H1 (cell line): ENCODE data around the gene FGD6. TPM values are rescaled to one million over a fixed set of nuclear protein-coding genes. Genes with fewer than 3 reads are reported as not detected.

ENCODE experiments used
- CTCF ChIA-PET: fragments of 300-600 bp; sonication (Branson Sonifier 250); formaldehyde crosslinking; loops from one replicate; lab custom pipeline; 2021; ENCODE audit not compliant: partially characterized antibody; lab: Charles Lee
- POLR2A ChIA-PET: fragments of 300-600 bp; sonication (Branson Sonifier 250); formaldehyde crosslinking; loops from one replicate; lab custom pipeline; 2021; ENCODE audit warnings: inconsistent platforms; ENCODE audit not compliant: partially characterized antibody; lab: Charles Lee
- DNase-seq, 2 experiments: peaks; one replicate each; pipeline versions ENCODE4 v3.0.0 to v3.0.0-alpha.2; 2010 to 2022; ENCODE audit warnings: low spot score in 2 of 2, low read depth in 1 of 2, mixed read lengths in 1 of 2
- FAIRE-seq: peaks from 2 replicates; lab custom pipeline; 2011; peaks lifted over from hg19 to GRCh38; lab: Jason Lieb, UNC
- H2AFZ ChIP-seq: 2 replicates; pipeline ENCODE4 v1.8.1; 2012; ENCODE audit warnings: low read length, inconsistent platforms
- H2AK5ac ChIP-seq: 2 replicates; pipeline ENCODE4 v1.6.1; 2013; ENCODE audit warnings: low read depth, low read length
- H2BK120ac ChIP-seq: replicated peaks from 2 replicates; pipeline ENCODE3; 2013; ENCODE audit warnings: low read depth, low read length, inconsistent platforms
- H2BK12ac ChIP-seq: 2 replicates; pipeline ENCODE4 v1.6.1; 2013; ENCODE audit warnings: low read depth, low read length
- H2BK15ac ChIP-seq: 2 replicates; pipeline ENCODE4 v1.6.1; 2013; ENCODE audit warnings: low read length
- H2BK20ac ChIP-seq: 2 replicates; pipeline ENCODE4 v1.6.1; 2013; ENCODE audit warnings: low read length
- H2BK5ac ChIP-seq: 2 replicates; pipeline ENCODE4 v1.6.1; 2013; ENCODE audit warnings: low read depth, low read length
- H3K14ac ChIP-seq: 2 replicates; pipeline ENCODE4 v1.6.1; 2013; ENCODE audit warnings: inconsistent platforms; ENCODE audit not compliant: insufficient read length
- H3K18ac ChIP-seq: 2 replicates; pipeline ENCODE4 v1.6.1; 2013; ENCODE audit warnings: low read length; ENCODE audit errors: extremely low read depth
- H3K23ac ChIP-seq: 2 replicates; pipeline ENCODE4 v1.6.1; 2013; ENCODE audit warnings: inconsistent platforms; ENCODE audit not compliant: insufficient read length
- H3K23me2 ChIP-seq: 2 replicates; pipeline ENCODE4 v1.6.1; 2013; ENCODE audit warnings: low read depth, low read length
- H3K27ac ChIP-seq: 2 replicates; pipeline ENCODE4 v1.6.1; 2011; ENCODE audit warnings: low read depth, low read length, inconsistent platforms
- H3K27me3 ChIP-seq, 4 experiments: replicated peaks in 1 of 4; 1 replicate in 1 of 4; 2 replicates in 3 of 4; pipeline versions ENCODE4 v1.6.1 to v1.8.1; 2011 to 2013; ENCODE audit warnings: low read length in 3 of 4, mild to moderate bottlenecking in 3 of 4, inconsistent platforms in 2 of 4, mixed read lengths in 2 of 4, moderate library complexity in 1 of 4; ENCODE audit not compliant: control insufficient read depth in 3 of 4, insufficient read depth in 3 of 4; ENCODE audit errors: extremely low read depth in 1 of 4
- H3K36me3 ChIP-seq, 4 experiments: 2 replicates each; pipeline versions ENCODE4 v1.6.1 to v1.8.1; 2011 to 2013; ENCODE audit warnings: mild to moderate bottlenecking in 4 of 4, low read length in 3 of 4, moderate library complexity in 2 of 4, control low read depth in 1 of 4, inconsistent platforms in 1 of 4; ENCODE audit not compliant: insufficient read depth in 4 of 4, control insufficient read depth in 2 of 4
- H3K4ac ChIP-seq: replicated peaks from 2 replicates; pipeline ENCODE3; 2013; ENCODE audit warnings: low read length, low read depth, mixed read lengths, inconsistent platforms; ENCODE audit not compliant: insufficient read length
- H3K4me1 ChIP-seq, 4 experiments: replicated peaks in 1 of 4; 1 replicate in 1 of 4; 2 replicates in 3 of 4; pipeline versions ENCODE4 v1.6.1 to v1.8.1; 2011 to 2013; ENCODE audit warnings: low read length in 3 of 4, inconsistent platforms in 2 of 4, mixed read lengths in 1 of 4; ENCODE audit not compliant: insufficient read depth in 4 of 4, control insufficient read depth in 3 of 4
- H3K4me2 ChIP-seq, 2 experiments: 2 replicates each; pipeline versions ENCODE4 v1.6.1 to v1.8.1; 2011 to 2013; ENCODE audit warnings: low read depth in 2 of 2, low read length in 2 of 2, control low read depth in 1 of 2, inconsistent platforms in 1 of 2, mild to moderate bottlenecking in 1 of 2; ENCODE audit not compliant: insufficient read depth in 1 of 2
- H3K4me3 ChIP-seq, 4 experiments: fragments of 200-600, 300-600 bp in 1 of 4; sonication (generic), shearing (Covaris generic), sonication (Bioruptor Twin) in 1 of 4; 2 replicates each; pipeline versions ENCODE4 v1.5.1 to v1.8.1; 2011 to 2016; ENCODE audit warnings: low read length in 4 of 4, low read depth in 3 of 4, control low read depth in 2 of 4, inconsistent platforms in 2 of 4, mild to moderate bottlenecking in 2 of 4, mixed read lengths in 1 of 4, moderate library complexity in 1 of 4; ENCODE audit not compliant: insufficient read depth in 2 of 4; ENCODE audit errors: extremely low read depth in 1 of 4
- H3K56ac ChIP-seq: replicated peaks from 2 replicates; pipeline ENCODE3; 2013; ENCODE audit warnings: low read depth, mild to moderate bottlenecking, mixed read lengths, low read length, inconsistent platforms; ENCODE audit not compliant: insufficient read length
- H3K79me1 ChIP-seq: 2 replicates; pipeline ENCODE4 v1.6.1; 2013; ENCODE audit warnings: low read depth, low read length, control low read depth
- H3K79me2 ChIP-seq, 2 experiments: 2 replicates each; pipeline versions ENCODE4 v1.6.1 to v1.8.1; 2012 to 2013; ENCODE audit warnings: low read length in 2 of 2, mild to moderate bottlenecking in 2 of 2, inconsistent platforms in 1 of 2; ENCODE audit not compliant: insufficient read depth in 2 of 2, control insufficient read depth in 1 of 2
- H3K9ac ChIP-seq, 4 experiments: replicated peaks in 1 of 4; 1 replicate in 1 of 4; 2 replicates in 3 of 4; pipeline versions ENCODE4 v1.6.1 to v1.8.1; 2011 to 2013; ENCODE audit warnings: low read depth in 3 of 4, low read length in 3 of 4, control low read depth in 2 of 4, mild to moderate bottlenecking in 2 of 4, moderate library complexity in 2 of 4, inconsistent platforms in 1 of 4; ENCODE audit errors: extremely low read depth in 1 of 4
- H3K9me3 ChIP-seq, 2 experiments: 2 replicates each; pipeline versions ENCODE4 v1.6.1 to v1.8.1; 2012 to 2013; ENCODE audit warnings: mild to moderate bottlenecking in 2 of 2, moderate library complexity in 2 of 2, control low read depth in 1 of 2, inconsistent platforms in 1 of 2, low read depth in 1 of 2, low read length in 1 of 2, mixed read lengths in 1 of 2; ENCODE audit not compliant: insufficient read depth in 2 of 2
- H4K20me1 ChIP-seq, 2 experiments: replicated peaks in 1 of 2; 2 replicates each; pipeline versions ENCODE3 to v1.8.1; 2011 to 2013; ENCODE audit warnings: inconsistent platforms in 2 of 2, low read length in 2 of 2, mild to moderate bottlenecking in 1 of 2; ENCODE audit not compliant: insufficient read depth in 2 of 2, control insufficient read depth in 1 of 2
- H4K5ac ChIP-seq: 2 replicates; pipeline ENCODE4 v1.6.1; 2013; ENCODE audit warnings: low read length, low read depth, mixed read lengths, inconsistent platforms; ENCODE audit not compliant: insufficient read length
- H4K8ac ChIP-seq: 2 replicates; pipeline ENCODE4 v1.8.0; 2013; ENCODE audit warnings: mild to moderate bottlenecking, moderate library complexity, low read length, inconsistent platforms; ENCODE audit not compliant: insufficient read depth; ENCODE audit errors: extremely low read depth
- H4K91ac ChIP-seq: replicated peaks from 2 replicates; pipeline ENCODE3; 2013; ENCODE audit warnings: low read length, mixed read lengths, inconsistent platforms; ENCODE audit not compliant: insufficient read length
- ATF3 ChIP-seq: IDR thresholded peaks from 2 replicates; pipeline ENCODE4 v1.6.1; 2011; ENCODE audit warnings: low read depth, mild to moderate bottlenecking, low read length; ENCODE audit not compliant: insufficient read depth
- CHD1 ChIP-seq: IDR thresholded peaks from 2 replicates; pipeline ENCODE4 v1.6.1; 2012; ENCODE audit warnings: low read depth, low read length, improper control_type of control experiment
- CTBP2 ChIP-seq: IDR thresholded peaks from 2 replicates; pipeline ENCODE4 v1.7.0; 2011; ENCODE audit warnings: borderline replicate concordance, mild to moderate bottlenecking, moderate library complexity, mixed read lengths, low read length; ENCODE audit not compliant: insufficient read depth, insufficient read length
- EP300 ChIP-seq, 2 experiments: IDR thresholded peaks; 1 replicate in 1 of 2; 2 replicates in 1 of 2; pipeline ENCODE4 v1.6.1; 2011 to 2012; ENCODE audit warnings: low read depth in 2 of 2, low read length in 2 of 2, mild to moderate bottlenecking in 2 of 2, borderline replicate concordance in 1 of 2, inconsistent platforms in 1 of 2, moderate library complexity in 1 of 2
- GTF2F1 ChIP-seq: IDR thresholded peaks from 2 replicates; pipeline ENCODE4 v1.6.1; 2012; ENCODE audit warnings: low read depth, low read length, improper control_type of control experiment, borderline replicate concordance
- KDM1A ChIP-seq: fragments of 200-600, 300-600 bp; sonication (generic); IDR thresholded peaks from 2 replicates; pipeline ENCODE4 v1.7.1; 2016; ENCODE audit warnings: mild to moderate bottlenecking, low read length, borderline replicate concordance
- MAX ChIP-seq: IDR thresholded peaks from 2 replicates; pipeline ENCODE4 v1.6.1; 2012; ENCODE audit warnings: inconsistent platforms
- NANOG ChIP-seq: IDR thresholded peaks from 2 replicates; pipeline ENCODE4 v1.6.1; 2011; ENCODE audit warnings: low read length, low read depth, mild to moderate bottlenecking, inconsistent platforms; ENCODE audit not compliant: insufficient read depth, poor library complexity, severe bottlenecking
- SP2 ChIP-seq: IDR thresholded peaks from 2 replicates; pipeline ENCODE4 v1.6.1; 2012; ENCODE audit warnings: mild to moderate bottlenecking, low read length, inconsistent platforms
- TBP ChIP-seq: IDR thresholded peaks from 2 replicates; pipeline ENCODE4 v1.6.1; 2011; ENCODE audit warnings: low read depth, low read length, improper control_type of control experiment
- polyA plus RNA-seq, 7 experiments: library from polyadenylated mRNA; depleted of rRNA in 3 of 7; stranded (reverse) in 5 of 7; unstranded in 2 of 7; fragments of >200 nt in 5 of 7; fragments of 200-250 nt in 2 of 7; gene quantifications; 1 replicate in 5 of 7; 2 replicates in 1 of 7; 4 replicates in 1 of 7; pipeline versions ENCODE4 v1.2.1 to v1.2.3, GENCODE V29; 2011 to 2013; ENCODE audit warnings: missing spikeins in 2 of 7, mixed read lengths in 2 of 7
- total RNA-seq: library from RNA; stranded (reverse); fragmentation: NEBNext Ultra II Directional; extraction: Animal tissue kit (Norgen Biotek cat#: 25700); gene quantifications from 2 replicates; pipeline ENCODE4 v1.2.1, GENCODE V29; 2021
- TF ChIP-seq, protein P1 (sequence below): IDR thresholded peaks from 2 replicates; pipeline ENCODE4 v1.6.1; 2012; ENCODE audit warnings: low read length, inconsistent platforms

The FGD6 gene
- total and polyA plus RNA-seq, 2 of the 8 experiments (the other 6 are each of a cell fraction or from before 2014, with no cell fraction given) = 12.2 to 24.3 TPM

- Histone ChIP-seq H4K5ac (no peak overlapping the region), H2BK20ac (no peak overlapping the region), H3K18ac (no peak overlapping the region), H3K79me2 (peaks cover 0 to 72% of the 10 kb centered on the region in 2 experiments; a peak in 3 of 4 replicates), H3K79me1 (no peaks in the 10 kb centered on the region; the same call in 1 of the 2 replicates), H3K4me2 (no peak overlapping the region), H2BK15ac (no peak overlapping the region), H4K8ac (no peak overlapping the region), H4K20me1 (peaks cover 0 to 6% of the 10 kb centered on the region in 2 experiments), H3K9ac (no peak overlapping the region), H3K56ac (no peak overlapping the region), H3K23ac (no peak overlapping the region), H2BK5ac (no peak overlapping the region), H2AK5ac (no peak overlapping the region), H3K23me2 (no peaks in the 10 kb centered on the region), H3K27ac (no peak overlapping the region), H3K36me3 (peaks cover 0 to 13% (median 6%) of the 10 kb centered on the region in 4 experiments; a peak in 4 of 8 replicates), H2AFZ (no peak overlapping the region), H3K14ac (peak overlapping the region; percentile 42), H3K27me3 (no peaks in the 10 kb centered on the region), H4K91ac (no peak overlapping the region), H3K4me3 (no peak overlapping the region), H3K4ac (no peak overlapping the region), H3K4me1 (no peaks in the 10 kb centered on the region), H2BK120ac (no peak overlapping the region), H3K9me3 (peaks cover 0 to 13% of the 10 kb centered on the region in 2 experiments; a peak in 1 of 4 replicates), H2BK12ac (no peak overlapping the region)
- CTCF ChIA-PET = interaction anchor here (0.6 to 1.0 kb wide), 2 partner anchors 18 to 300 kb away, joined by 3 read pairs; no protein-coding TSS in a partner anchor
- TF ChIP-seq NANOG (no peak), ATF3 (no peak), KDM1A (no peak), GTF2F1 (no peak), SP2 (no peak), CTBP2 (no peak), EP300 (IDR thresholded peaks at IDR 0.05; ENCODE audit: borderline replicate concordance in 1 of 2, low read depth in 2 of 2, low read length in 2 of 2) (no peak), CHD1 (no peak), TBP (no peak), MAX (no peak)
- TF ChIP-seq, protein P1, sequence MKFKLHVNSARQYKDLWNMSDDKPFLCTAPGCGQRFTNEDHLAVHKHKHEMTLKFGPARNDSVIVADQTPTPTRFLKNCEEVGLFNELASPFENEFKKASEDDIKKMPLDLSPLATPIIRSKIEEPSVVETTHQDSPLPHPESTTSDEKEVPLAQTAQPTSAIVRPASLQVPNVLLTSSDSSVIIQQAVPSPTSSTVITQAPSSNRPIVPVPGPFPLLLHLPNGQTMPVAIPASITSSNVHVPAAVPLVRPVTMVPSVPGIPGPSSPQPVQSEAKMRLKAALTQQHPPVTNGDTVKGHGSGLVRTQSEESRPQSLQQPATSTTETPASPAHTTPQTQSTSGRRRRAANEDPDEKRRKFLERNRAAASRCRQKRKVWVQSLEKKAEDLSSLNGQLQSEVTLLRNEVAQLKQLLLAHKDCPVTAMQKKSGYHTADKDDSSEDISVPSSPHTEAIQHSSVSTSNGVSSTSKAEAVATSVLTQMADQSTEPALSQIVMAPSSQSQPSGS = no peak
- FAIRE-seq (no peak), DNase-seq (no peak)
- POLR2A ChIA-PET = interaction anchor here (0.8 kb wide), 1 partner anchor 44 kb away, joined by 3 read pairs; no protein-coding TSS in a partner anchor
Measured at GRCh38 chr12:95239216-95239615, 21.9 kb upstream of the FGD6 start.
